ENCODE measurements around the gene RYR1.

DNA sequence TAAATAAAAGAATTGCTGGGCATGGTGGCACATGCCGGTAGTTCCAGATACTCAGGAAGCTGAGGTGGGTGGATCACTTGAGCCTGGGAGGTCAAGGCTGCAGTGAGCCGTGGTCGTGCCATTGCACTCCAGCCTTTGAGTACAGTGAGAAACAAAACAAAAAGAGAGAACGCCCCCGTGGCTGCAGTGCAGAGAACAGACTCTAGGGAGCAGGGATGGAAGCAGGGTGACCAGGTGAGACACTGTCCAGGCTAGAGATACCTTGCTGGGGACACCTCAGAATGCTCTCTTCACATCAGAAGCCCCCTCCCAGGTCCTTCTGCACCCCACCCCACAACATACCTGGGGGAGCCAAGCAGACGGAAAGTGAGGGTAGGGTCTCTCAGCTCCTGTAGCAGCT, 159.4 kb downstream of the RYR1 start:
- TF ChIP-seq, protein P1, sequence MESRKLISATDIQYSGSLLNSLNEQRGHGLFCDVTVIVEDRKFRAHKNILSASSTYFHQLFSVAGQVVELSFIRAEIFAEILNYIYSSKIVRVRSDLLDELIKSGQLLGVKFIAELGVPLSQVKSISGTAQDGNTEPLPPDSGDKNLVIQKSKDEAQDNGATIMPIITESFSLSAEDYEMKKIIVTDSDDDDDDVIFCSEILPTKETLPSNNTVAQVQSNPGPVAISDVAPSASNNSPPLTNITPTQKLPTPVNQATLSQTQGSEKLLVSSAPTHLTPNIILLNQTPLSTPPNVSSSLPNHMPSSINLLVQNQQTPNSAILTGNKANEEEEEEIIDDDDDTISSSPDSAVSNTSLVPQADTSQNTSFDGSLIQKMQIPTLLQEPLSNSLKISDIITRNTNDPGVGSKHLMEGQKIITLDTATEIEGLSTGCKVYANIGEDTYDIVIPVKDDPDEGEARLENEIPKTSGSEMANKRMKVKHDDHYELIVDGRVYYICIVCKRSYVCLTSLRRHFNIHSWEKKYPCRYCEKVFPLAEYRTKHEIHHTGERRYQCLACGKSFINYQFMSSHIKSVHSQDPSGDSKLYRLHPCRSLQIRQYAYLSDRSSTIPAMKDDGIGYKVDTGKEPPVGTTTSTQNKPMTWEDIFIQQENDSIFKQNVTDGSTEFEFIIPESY (IDR thresholded peaks at IDR 0.05; ENCODE audit: borderline replicate concordance, low read depth) = no peak
- TF ChIP-seq, protein P2, sequence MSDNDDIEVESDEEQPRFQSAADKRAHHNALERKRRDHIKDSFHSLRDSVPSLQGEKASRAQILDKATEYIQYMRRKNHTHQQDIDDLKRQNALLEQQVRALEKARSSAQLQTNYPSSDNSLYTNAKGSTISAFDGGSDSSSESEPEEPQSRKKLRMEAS (IDR thresholded peaks at IDR 0.05; ENCODE audit: low read depth) = no peak
- TF ChIP-seq, protein P3, sequence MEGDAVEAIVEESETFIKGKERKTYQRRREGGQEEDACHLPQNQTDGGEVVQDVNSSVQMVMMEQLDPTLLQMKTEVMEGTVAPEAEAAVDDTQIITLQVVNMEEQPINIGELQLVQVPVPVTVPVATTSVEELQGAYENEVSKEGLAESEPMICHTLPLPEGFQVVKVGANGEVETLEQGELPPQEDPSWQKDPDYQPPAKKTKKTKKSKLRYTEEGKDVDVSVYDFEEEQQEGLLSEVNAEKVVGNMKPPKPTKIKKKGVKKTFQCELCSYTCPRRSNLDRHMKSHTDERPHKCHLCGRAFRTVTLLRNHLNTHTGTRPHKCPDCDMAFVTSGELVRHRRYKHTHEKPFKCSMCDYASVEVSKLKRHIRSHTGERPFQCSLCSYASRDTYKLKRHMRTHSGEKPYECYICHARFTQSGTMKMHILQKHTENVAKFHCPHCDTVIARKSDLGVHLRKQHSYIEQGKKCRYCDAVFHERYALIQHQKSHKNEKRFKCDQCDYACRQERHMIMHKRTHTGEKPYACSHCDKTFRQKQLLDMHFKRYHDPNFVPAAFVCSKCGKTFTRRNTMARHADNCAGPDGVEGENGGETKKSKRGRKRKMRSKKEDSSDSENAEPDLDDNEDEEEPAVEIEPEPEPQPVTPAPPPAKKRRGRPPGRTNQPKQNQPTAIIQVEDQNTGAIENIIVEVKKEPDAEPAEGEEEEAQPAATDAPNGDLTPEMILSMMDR (IDR thresholded peaks at IDR 0.05) = no peak
- TF ChIP-seq EP300 (IDR thresholded peaks at IDR 0.05; ENCODE audit: borderline replicate concordance in 1 of 2, low read depth in 1 of 2, low read length in 1 of 2) = no peak

Measured in SK-N-SH (cell line).